AG10803 (cell line): ENCODE data around the gene ANO10.

Experiments
- DNase-seq: peaks from one replicate; pipeline ENCODE4 v3.0.0; 2010; ENCODE audit warnings: low read depth
- H3K4me3 ChIP-seq: 2 replicates; pipeline ENCODE4 v1.5.1; 2011; ENCODE audit warnings: mild to moderate bottlenecking, low read length, control low read depth
- CTCF ChIP-seq: conservative IDR thresholded peaks from 2 replicates; pipeline ENCODE4 v1.5.1; 2011; ENCODE audit warnings: mild to moderate bottlenecking, low read length, control low read depth, inconsistent platforms

The ANO10 gene

GRCh38 chr3:43369404-43370292, 252.2 kb downstream of the ANO10 start:
- no peak for TF ChIP-seq CTCF
- no peak overlapping the region for H3K4me3 ChIP-seq
- DNase-seq = no peak

GRCh38 chr3:43366885-43367284, 254.9 kb downstream of the ANO10 start:
- TF ChIP-seq CTCF = no peak
- H3K4me3 ChIP-seq = no peak overlapping the region
- DNase-seq = no peak

GRCh38 chr3:43366481-43366880, 255.3 kb downstream of the ANO10 start:
- no peak overlapping the region for H3K4me3 ChIP-seq
- TF ChIP-seq CTCF = no peak
- DNase-seq = peak; percentile 43

GRCh38 chr3:43365601-43366305, 256.1 kb downstream of the ANO10 start:
- H3K4me3 ChIP-seq = no peak overlapping the region
- no peak for DNase-seq
- no peak for TF ChIP-seq CTCF

- no peak for DNase-seq
- no peak overlapping the region for H3K4me3 ChIP-seq
- TF ChIP-seq CTCF = no peak
Measured at GRCh38 chr3:43364926-43365325, 256.9 kb downstream of the ANO10 start.

GRCh38 chr3:43364494-43364893, 257.3 kb downstream of the ANO10 start:
- no peak overlapping the region for H3K4me3 ChIP-seq
- DNase-seq = no peak
- TF ChIP-seq CTCF = no peak
